Natural killer cell (primary cell): ENCODE measurements around the gene MKNK1. TPM values are rescaled to one million over a fixed set of nuclear protein-coding genes. Genes with fewer than 3 reads are reported as not detected.

ENCODE experiments used
- ATAC-seq, 3 donors: fragments of 150-1000 bp in 2 of 3; fragments of 200-7000 bp in 1 of 3; cut with Tn5 transposase; 1 replicate in 1 of 3; 2 replicates in 2 of 3; pipeline ENCODE4 v1.10.0; 2021; ENCODE audit warnings: mild to moderate bottlenecking in 2 of 3, moderate library complexity in 2 of 3
- DNase-seq, 2 donors: peaks; one replicate each; pipeline versions ENCODE4 v3.0.0 to v3.0.0-alpha.2; 2013 to 2021; ENCODE audit warnings: mixed read lengths in 1 of 2
- H3K27ac ChIP-seq: one replicate; pipeline ENCODE4 v1.5.1; 2013; ENCODE audit warnings: mild to moderate bottlenecking, low read length
- H3K27me3 ChIP-seq: one replicate; pipeline ENCODE4 v1.6.1; 2013; ENCODE audit warnings: low read length; ENCODE audit not compliant: control insufficient read depth, insufficient read depth
- H3K36me3 ChIP-seq: one replicate; pipeline ENCODE4 v1.6.1; 2013; ENCODE audit warnings: low read length; ENCODE audit not compliant: control insufficient read depth, insufficient read depth
- H3K4me1 ChIP-seq: one replicate; pipeline ENCODE4 v1.6.1; 2013; ENCODE audit warnings: low read length; ENCODE audit not compliant: control insufficient read depth, insufficient read depth
- H3K4me3 ChIP-seq: one replicate; pipeline ENCODE4 v1.5.1; 2013; ENCODE audit warnings: low read length
- H3K9me3 ChIP-seq: one replicate; pipeline ENCODE4 v1.6.1; 2013; ENCODE audit warnings: low read length; ENCODE audit not compliant: control insufficient read depth, insufficient read depth
- H3K27ac Mint-ChIP-seq, 2 donors: one replicate each; pipeline ENCODE4 v1.8.0; 2022; ENCODE audit warnings: mild to moderate bottlenecking in 2 of 2, mixed read lengths in 2 of 2, moderate library complexity in 1 of 2
- H3K27me3 Mint-ChIP-seq, 2 donors: one replicate each; pipeline ENCODE4 v1.8.0; 2022; ENCODE audit warnings: low read depth in 2 of 2, mixed read lengths in 2 of 2
- H3K36me3 Mint-ChIP-seq: one replicate; pipeline ENCODE4 v1.8.0; 2022; ENCODE audit warnings: mixed read lengths
- H3K4me1 Mint-ChIP-seq, 2 donors: one replicate each; pipeline ENCODE4 v1.8.0; 2022; ENCODE audit warnings: mixed read lengths in 2 of 2
- H3K4me3 Mint-ChIP-seq: one replicate; pipeline ENCODE4 v1.8.0; 2022; ENCODE audit warnings: mild to moderate bottlenecking, moderate library complexity, mixed read lengths
- H3K9me3 Mint-ChIP-seq, 2 donors: one replicate each; pipeline ENCODE4 v1.8.0; 2022; ENCODE audit warnings: mixed read lengths in 2 of 2
- WGBS: methylation state at CpG from one replicate; pipeline ENCODE4 v1.1.7; 2013; ENCODE audit warnings: missing lambda C conversion rate; ENCODE audit not compliant: insufficient coverage; 5-methylcytosine and 5-hydroxymethylcytosine counted together
- intact Hi-C: fragments of 100-400 bp; cut with micrococcal nuclease; formaldehyde crosslinking; loops from one replicate; pipeline ENCODE4 v1.14.2; 2022
- total RNA-seq, 4 donors: library from RNA; stranded (reverse); fragments of 120-200 nt in 1 of 4; gene quantifications; one replicate each; pipeline versions ENCODE4 v1.2.3 to v1.2.4, GENCODE V29; 2013 to 2022
- TF ChIP-seq, protein P1 (sequence below): fragments of 200-600 bp; IDR thresholded peaks from one replicate; pipeline ENCODE4 v1.8.0; 2022; ENCODE audit warnings: antibody characterized with exemption

MKNK1 gene
- total RNA-seq, 3 donors from 2014 or later (not counting 1 experiment from before 2014, with no cell fraction given): 59.5 to 81.5 (median 65.5) TPM

DNA sequence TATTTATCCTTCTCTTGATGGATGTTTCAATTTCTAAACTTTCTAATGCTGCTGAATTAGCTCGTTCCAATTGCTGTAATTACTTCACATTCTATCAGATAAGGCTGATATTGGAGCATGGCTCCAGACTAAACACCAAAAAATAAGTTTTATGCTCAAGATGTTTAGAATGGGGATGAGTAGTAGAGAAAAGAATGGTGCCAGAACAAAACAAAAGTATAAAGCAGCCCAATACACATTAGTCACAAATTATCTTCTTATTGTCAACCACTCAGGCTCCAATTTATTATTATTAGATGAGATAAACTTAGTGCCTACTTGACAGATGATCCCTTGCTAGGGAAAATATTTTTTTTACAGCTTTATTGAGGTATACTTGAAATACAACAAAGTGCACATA is 42.3 kb upstream of the MKNK1 start:
- Histone ChIP-seq H3K27me3 (no peaks in the 10 kb centered on the region), H3K36me3 (peaks cover 20% of the 10 kb centered on the region), H3K4me1 (no peaks in the 10 kb centered on the region), H3K27ac (no peak overlapping the region), H3K9me3 (no peaks in the 10 kb centered on the region), H3K4me3 (no peak overlapping the region)
- Mint-ChIP-seq H3K4me3 (no peak overlapping the region), H3K27me3 (no peaks in the 10 kb centered on the region), H3K4me1 (no peaks in the 10 kb centered on the region), H3K9me3 (peaks cover 0 to 2% of the 10 kb centered on the region in 2 donors), H3K27ac (no peak overlapping the region), H3K36me3 (peaks cover 22% of the 10 kb centered on the region)
- TF ChIP-seq, protein P1, sequence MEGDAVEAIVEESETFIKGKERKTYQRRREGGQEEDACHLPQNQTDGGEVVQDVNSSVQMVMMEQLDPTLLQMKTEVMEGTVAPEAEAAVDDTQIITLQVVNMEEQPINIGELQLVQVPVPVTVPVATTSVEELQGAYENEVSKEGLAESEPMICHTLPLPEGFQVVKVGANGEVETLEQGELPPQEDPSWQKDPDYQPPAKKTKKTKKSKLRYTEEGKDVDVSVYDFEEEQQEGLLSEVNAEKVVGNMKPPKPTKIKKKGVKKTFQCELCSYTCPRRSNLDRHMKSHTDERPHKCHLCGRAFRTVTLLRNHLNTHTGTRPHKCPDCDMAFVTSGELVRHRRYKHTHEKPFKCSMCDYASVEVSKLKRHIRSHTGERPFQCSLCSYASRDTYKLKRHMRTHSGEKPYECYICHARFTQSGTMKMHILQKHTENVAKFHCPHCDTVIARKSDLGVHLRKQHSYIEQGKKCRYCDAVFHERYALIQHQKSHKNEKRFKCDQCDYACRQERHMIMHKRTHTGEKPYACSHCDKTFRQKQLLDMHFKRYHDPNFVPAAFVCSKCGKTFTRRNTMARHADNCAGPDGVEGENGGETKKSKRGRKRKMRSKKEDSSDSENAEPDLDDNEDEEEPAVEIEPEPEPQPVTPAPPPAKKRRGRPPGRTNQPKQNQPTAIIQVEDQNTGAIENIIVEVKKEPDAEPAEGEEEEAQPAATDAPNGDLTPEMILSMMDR: no peak
- DNase-seq: no peak
- intact Hi-C loops: no loop called here
- no peak for ATAC-seq
- WGBS: 100% methylated on average over 1 of the region's 1 CpG

DNA sequence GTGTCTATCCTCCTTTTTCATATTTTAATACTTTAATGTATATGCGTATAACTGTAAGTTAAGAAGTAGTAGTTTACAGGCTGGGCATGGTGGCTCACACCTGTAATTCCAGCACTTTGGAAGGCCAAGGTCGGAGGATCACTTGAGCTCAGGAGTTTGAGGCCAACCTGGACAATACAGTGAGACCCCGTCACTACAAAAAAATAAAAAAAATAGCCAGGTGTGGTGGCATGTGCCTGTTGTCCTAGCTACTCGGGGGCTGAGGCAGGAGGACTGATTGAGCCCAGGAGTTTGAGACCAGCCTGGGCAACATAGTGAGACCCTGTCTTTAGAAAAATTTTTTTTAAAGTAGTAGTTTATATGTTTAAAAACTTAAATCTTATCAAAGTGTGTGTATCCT is 41.7 kb upstream of the MKNK1 start:
- Histone ChIP-seq H3K4me3 (no peak overlapping the region), H3K36me3 (peaks cover 20% of the 10 kb centered on the region), H3K4me1 (no peaks in the 10 kb centered on the region), H3K27me3 (no peaks in the 10 kb centered on the region), H3K9me3 (no peaks in the 10 kb centered on the region), H3K27ac (no peak overlapping the region)
- Mint-ChIP-seq H3K4me1 (no peaks in the 10 kb centered on the region), H3K9me3 (peaks cover 0 to 2% of the 10 kb centered on the region in 2 donors), H3K27me3 (no peaks in the 10 kb centered on the region), H3K27ac (no peak overlapping the region), H3K36me3 (peaks cover 19% of the 10 kb centered on the region), H3K4me3 (no peak overlapping the region)
- 96% methylated on average over 4 of the region's 4 CpGs for WGBS
- DNase-seq: no peak
- TF ChIP-seq, protein P1: no peak
- no peak for ATAC-seq
- intact Hi-C loops: no loop called here

DNA sequence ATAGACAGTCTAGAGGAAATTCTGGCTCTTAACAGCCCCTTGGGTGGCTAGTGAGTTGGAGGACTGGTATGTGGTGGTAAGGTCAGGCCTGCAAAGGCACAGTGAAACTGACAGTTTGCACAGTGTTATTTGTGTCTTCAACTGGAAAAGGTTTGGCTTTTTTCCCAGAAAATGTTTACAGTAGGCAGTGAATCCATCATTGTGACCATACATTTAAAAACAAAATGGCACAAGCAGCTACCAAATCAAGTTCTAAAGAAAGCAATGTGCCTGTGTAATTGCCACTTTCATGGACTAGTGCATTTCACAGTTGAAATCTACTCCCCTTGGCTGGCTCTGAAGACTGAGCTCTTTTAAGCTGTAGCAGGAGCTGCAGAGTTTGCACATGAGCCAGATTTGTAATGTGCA is 39.3 kb upstream of the MKNK1 start:
- no peak overlapping the region for H3K4me3 ChIP-seq
- peaks cover 9% of the 10 kb centered on the region for H3K36me3 Mint-ChIP-seq
- no peaks in the 10 kb centered on the region for H3K27me3 ChIP-seq
- no peak overlapping the region for H3K27ac Mint-ChIP-seq
- H3K9me3 ChIP-seq: no peaks in the 10 kb centered on the region
- H3K4me1 Mint-ChIP-seq: no peaks in the 10 kb centered on the region
- intact Hi-C loops: no loop called here
- no peaks in the 10 kb centered on the region for H3K9me3 Mint-ChIP-seq
- TF ChIP-seq, protein P1: no peak
- H3K27me3 Mint-ChIP-seq: no peaks in the 10 kb centered on the region
- DNase-seq (no peak), ATAC-seq (no peak)
- H3K27ac ChIP-seq: no peak overlapping the region
- H3K4me1 ChIP-seq: no peaks in the 10 kb centered on the region
- H3K4me3 Mint-ChIP-seq: no peak overlapping the region
- H3K36me3 ChIP-seq: peaks cover 19% of the 10 kb centered on the region

DNA sequence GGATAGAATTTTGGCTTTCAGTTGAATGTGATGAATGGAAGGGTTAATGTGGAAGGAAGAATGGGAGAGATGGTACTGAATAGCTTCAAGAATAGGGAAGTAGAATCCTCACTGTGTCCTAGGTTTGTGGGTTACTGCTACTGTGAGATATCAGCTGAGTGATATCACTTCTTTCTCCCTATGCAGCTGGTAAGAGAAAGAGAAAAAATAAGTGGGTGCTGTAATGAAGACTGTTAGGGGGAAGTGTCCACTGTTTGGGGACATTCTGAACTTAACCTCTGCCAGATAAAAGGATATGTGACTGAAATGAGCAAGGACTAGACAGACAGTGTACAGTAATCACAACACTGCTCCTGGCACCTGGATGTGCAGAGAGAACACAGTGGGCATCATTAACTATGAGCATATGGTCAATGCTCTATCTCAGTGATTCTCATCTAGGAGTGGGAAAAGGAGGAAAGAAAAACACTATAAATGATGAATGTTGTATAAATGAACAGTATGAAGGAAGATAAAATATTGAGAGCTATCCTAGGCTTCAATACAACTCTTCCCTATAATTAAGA is 38.1 kb upstream of the MKNK1 start:
- Histone ChIP-seq H3K36me3 (peaks cover 15% of the 10 kb centered on the region), H3K9me3 (no peaks in the 10 kb centered on the region), H3K4me1 (no peaks in the 10 kb centered on the region), H3K27me3 (no peaks in the 10 kb centered on the region), H3K4me3 (no peak overlapping the region), H3K27ac (no peak overlapping the region)
- Mint-ChIP-seq H3K4me1 (no peaks in the 10 kb centered on the region), H3K36me3 (peaks cover 6% of the 10 kb centered on the region), H3K4me3 (no peak overlapping the region), H3K9me3 (no peaks in the 10 kb centered on the region), H3K27ac (no peak overlapping the region), H3K27me3 (no peaks in the 10 kb centered on the region)
- ATAC-seq (no peak), DNase-seq (no peak)
- intact Hi-C loops: no loop called here
- TF ChIP-seq, protein P1: no peak
